WTC11 (cell line): ENCODE data around the gene NRIP3. TPM values are rescaled to one million over a fixed set of nuclear protein-coding genes. Genes with fewer than 3 reads are reported as not detected.

Source experiments
- ATAC-seq: fragments of 200-7000 bp; cut with Tn5 transposase; 2 replicates; pipeline ENCODE4 v1.10.0; 2021; ENCODE audit warnings: mild to moderate bottlenecking, moderate library complexity
- CTCF ChIA-PET: fragments of 300-600 bp; sonication (Branson Sonifier 250); formaldehyde crosslinking; loops from one replicate; lab custom pipeline; 2021; ENCODE audit warnings: antibody characterized with exemption; lab: Charles Lee
- POLR2A ChIA-PET: fragments of 350-600 bp; sonication (Branson Sonifier 250); formaldehyde crosslinking; loops from one replicate; lab custom pipeline; 2021; ENCODE audit warnings: antibody characterized with exemption; lab: Charles Lee
- DNase-seq: peaks from one replicate; pipeline ENCODE4 v3.0.0; 2021; ENCODE audit warnings: low spot score
- H3K27ac Mint-ChIP-seq: 2 replicates; pipeline ENCODE4 v1.8.0; 2021; ENCODE audit warnings: mixed read lengths
- H3K27me3 Mint-ChIP-seq: 2 replicates; pipeline ENCODE4 v1.8.0; 2021; ENCODE audit warnings: low read depth, mild to moderate bottlenecking, moderate library complexity, mixed read lengths
- H3K36me3 Mint-ChIP-seq: 2 replicates; pipeline ENCODE4 v1.8.0; 2021; ENCODE audit warnings: mixed read lengths
- H3K4me1 Mint-ChIP-seq: 2 replicates; pipeline ENCODE4 v1.8.0; 2022; ENCODE audit warnings: mixed read lengths
- H3K4me3 Mint-ChIP-seq: 2 replicates; pipeline ENCODE4 v1.8.0; 2021; ENCODE audit warnings: mild to moderate bottlenecking, moderate library complexity, mixed read lengths
- H3K9me3 Mint-ChIP-seq: 2 replicates; pipeline ENCODE4 v1.8.0; 2021; ENCODE audit warnings: mixed read lengths
- ATF2 ChIP-seq: sonication (generic); formaldehyde crosslinking; IDR thresholded peaks from 2 replicates; pipeline ENCODE4 v1.8.1; 2022; ENCODE audit warnings: low read depth, missing genetic modification reagents, borderline replicate concordance
- ATF3 ChIP-seq: sonication (generic); formaldehyde crosslinking; conservative IDR thresholded peaks from 2 replicates; pipeline ENCODE4 v1.8.1; 2022; ENCODE audit warnings: mild to moderate bottlenecking, missing genetic modification reagents
- CREM ChIP-seq: sonication (generic); formaldehyde crosslinking; IDR thresholded peaks from 2 replicates; pipeline ENCODE4 v1.8.1; 2022; ENCODE audit warnings: mild to moderate bottlenecking, missing genetic modification reagents, moderate library complexity
- E2F5 ChIP-seq: sonication (generic); formaldehyde crosslinking; IDR thresholded peaks from 2 replicates; pipeline ENCODE4 v1.8.1; 2022; ENCODE audit warnings: mild to moderate bottlenecking, moderate library complexity, missing genetic modification reagents
- GABPB1 ChIP-seq: sonication (generic); formaldehyde crosslinking; IDR thresholded peaks from 2 replicates; pipeline ENCODE4 v1.8.1; 2023; ENCODE audit warnings: mild to moderate bottlenecking, missing genetic modification reagents
- HMGXB4 ChIP-seq: sonication (generic); formaldehyde crosslinking; IDR thresholded peaks from 2 replicates; pipeline ENCODE4 v1.8.1; 2023; ENCODE audit warnings: mild to moderate bottlenecking, moderate library complexity, missing genetic modification reagents
- IRF2 ChIP-seq: sonication (generic); formaldehyde crosslinking; IDR thresholded peaks from 2 replicates; pipeline ENCODE4 v1.8.0; 2022; ENCODE audit warnings: low read depth, missing genetic modification reagents, borderline replicate concordance
- JAZF1 ChIP-seq: fragments of 250-450 bp; sonication (Bioruptor Pico); IDR thresholded peaks from 2 replicates; pipeline ENCODE4 v1.9.0; 2021; ENCODE audit warnings: moderate library complexity, mild to moderate bottlenecking, inconsistent platforms
- JUN ChIP-seq: sonication (generic); formaldehyde crosslinking; IDR thresholded peaks from 2 replicates; pipeline ENCODE4 v1.8.0; 2023; ENCODE audit warnings: mild to moderate bottlenecking, missing genetic modification reagents
- MYBL2 ChIP-seq: sonication (generic); formaldehyde crosslinking; IDR thresholded peaks from 2 replicates; pipeline ENCODE4 v1.8.1; 2023; ENCODE audit warnings: mild to moderate bottlenecking, moderate library complexity, missing genetic modification reagents
- NR1H2 ChIP-seq: sonication (generic); formaldehyde crosslinking; IDR thresholded peaks from 2 replicates; pipeline ENCODE4 v1.9.0; 2021; ENCODE audit warnings: mild to moderate bottlenecking, moderate library complexity, missing genetic modification reagents
- RORB ChIP-seq: fragments of 250-450 bp; sonication (Bioruptor Pico); IDR thresholded peaks from 2 replicates; pipeline ENCODE4 v1.9.0; 2021; ENCODE audit warnings: mild to moderate bottlenecking
- SMAD3 ChIP-seq: sonication (generic); formaldehyde crosslinking; IDR thresholded peaks from 2 replicates; pipeline ENCODE4 v1.8.0; 2022; ENCODE audit warnings: missing genetic modification reagents, mild to moderate bottlenecking, borderline replicate concordance
- SOX15 ChIP-seq: fragments of 250-450 bp; sonication (Bioruptor Pico); IDR thresholded peaks from 2 replicates; pipeline ENCODE4 v1.9.0; 2021; ENCODE audit warnings: mild to moderate bottlenecking
- ZBTB43 ChIP-seq: sonication (generic); formaldehyde crosslinking; IDR thresholded peaks from 2 replicates; pipeline ENCODE4 v1.8.1; 2023; ENCODE audit warnings: mild to moderate bottlenecking, missing genetic modification reagents
- ZMAT4 ChIP-seq: fragments of 250-450 bp; sonication (Bioruptor Pico); IDR thresholded peaks from 2 replicates; pipeline ENCODE4 v1.9.0; 2021; ENCODE audit warnings: mild to moderate bottlenecking
- ZNF232 ChIP-seq: sonication (generic); formaldehyde crosslinking; IDR thresholded peaks from 2 replicates; pipeline ENCODE4 v1.8.0; 2022; ENCODE audit warnings: mild to moderate bottlenecking, missing genetic modification reagents
- ZNF532 ChIP-seq: fragments of 250-450 bp; sonication (Bioruptor Pico); IDR thresholded peaks from 2 replicates; pipeline ENCODE4 v1.9.0; 2021; ENCODE audit warnings: mild to moderate bottlenecking, borderline replicate concordance
- ZSCAN18 ChIP-seq: fragments of 250-450 bp; sonication (Bioruptor Pico); IDR thresholded peaks from 2 replicates; pipeline ENCODE4 v2.1.2; 2022; ENCODE audit warnings: mild to moderate bottlenecking, moderate library complexity
- total RNA-seq: library from RNA; stranded (reverse); gene quantifications from 3 replicates; pipeline ENCODE4 v1.2.3, GENCODE V29; 2021

The NRIP3 gene
- total RNA-seq, 1 experiment from 2014 or later: 4.5 TPM

- Mint-ChIP-seq H3K27me3 (no peaks in the 10 kb centered on the region), H3K4me1 (peaks cover 25% of the 10 kb centered on the region), H3K36me3 (no peaks in the 10 kb centered on the region)
- peak; percentile 66 for ATAC-seq
- POLR2A ChIA-PET: interaction anchor here (0.5 to 1.0 kb wide), 5 partner anchors 66 to 1345 kb away, joined by 3 to 5 read pairs (median 3); no protein-coding TSS in a partner anchor
- TF ChIP-seq GABPB1 (CRISPR knock-in tag) (no peak), ZSCAN18 (CRISPR knock-in tag) (no peak), SOX15 (CRISPR knock-in tag) (no peak), ZBTB43 (CRISPR knock-in tag) (no peak), ATF3 (CRISPR knock-in tag) (no peak), MYBL2 (CRISPR knock-in tag) (no peak), JUN (CRISPR knock-in tag) (no peak), CREM (CRISPR knock-in tag) (no peak), IRF2 (CRISPR knock-in tag) (no peak), NR1H2 (CRISPR knock-in tag) (no peak), ZMAT4 (CRISPR knock-in tag) (no peak), ZNF532 (CRISPR knock-in tag) (no peak), JAZF1 (CRISPR knock-in tag) (no peak), SMAD3 (no peak), ZNF232 (CRISPR knock-in tag) (no peak), HMGXB4 (CRISPR knock-in tag) (no peak), RORB (no peak), E2F5 (CRISPR knock-in tag) (no peak), ATF2 (CRISPR knock-in tag) (no peak)
- TF ChIP-seq, all 79 proteins: peak for 0
- no peaks in the 10 kb centered on the region for H3K9me3 Mint-ChIP-seq
- CTCF ChIA-PET: interaction anchor here (0.6 to 2.8 kb wide), 22 partner anchors 8 to 573 kb away, joined by 3 to 55 read pairs (median 4); partner anchors contain the start of genes ASCL3 and TMEM9B
- no peak for DNase-seq
- H3K27ac Mint-ChIP-seq: no peak overlapping the region
- no peak overlapping the region for H3K4me3 Mint-ChIP-seq
Observed at GRCh38 chr11:8933931-8934330, 69.9 kb downstream of the NRIP3 start.
